ENCODE measurements around the gene VCP. TPM values are rescaled to one million over a fixed set of nuclear protein-coding genes. Genes with fewer than 3 reads are reported as not detected.

VCP gene
- total RNA-seq, 1 donor from 2014 or later: 238 TPM

- Mint-ChIP-seq H3K27me3 (ENCODE audit: insufficient read depth, low read depth) (peaks cover 2% of the 10 kb centered on the region), H3K27ac (no peak overlapping the region), H3K4me1 (no peaks in the 10 kb centered on the region), H3K36me3 (peaks cover 37% of the 10 kb centered on the region), H3K9me3 (peaks cover 30% of the 10 kb centered on the region), H3K4me3 (no peak overlapping the region)
- no peaks in the 10 kb centered on the region for H3K36me3 ChIP-seq
- no peak overlapping the region for H3K9ac ChIP-seq
- no peak overlapping the region for H3K4me2 ChIP-seq
- no peaks in the 10 kb centered on the region for H3K79me2 ChIP-seq (ENCODE audit: low read depth)
- H4K20me1 ChIP-seq (ENCODE audit: low read depth): no peaks in the 10 kb centered on the region
- no peaks in the 10 kb centered on the region for H3K4me1 ChIP-seq
- TF ChIP-seq EZH2 (IDR thresholded peaks at IDR 0.05) (no peak), CTCF (IDR thresholded peaks at IDR 0.05) (no peak), EZH2phosphoT487 (IDR thresholded peaks at IDR 0.05) (no peak)
- H3K27me3 ChIP-seq: no peaks in the 10 kb centered on the region
- H3K4me3 ChIP-seq: no peak overlapping the region
- no peak overlapping the region for H2AFZ ChIP-seq (replicated peaks)
- H3F3A ChIP-seq (ENCODE audit: low read depth): no peaks in the 10 kb centered on the region
- H3K9me3 ChIP-seq (ENCODE audit: low read depth): peaks cover 4% of the 10 kb centered on the region
- no peak for DNase-seq (ENCODE audit: low spot score)
- H3K27ac ChIP-seq: no peak overlapping the region
These were observed 57.9 kb downstream of the VCP start for GRCh38 chr9:35014517-35014916.

- H3K79me2 ChIP-seq (ENCODE audit: low read depth): no peaks in the 10 kb centered on the region
- H3K4me3 Mint-ChIP-seq: no peak overlapping the region
- no peaks in the 10 kb centered on the region for H3F3A ChIP-seq (ENCODE audit: low read depth)
- peaks cover 2% of the 10 kb centered on the region for H3K27me3 Mint-ChIP-seq (ENCODE audit: insufficient read depth, low read depth)
- H3K36me3 Mint-ChIP-seq: peaks cover 30% of the 10 kb centered on the region
- no peaks in the 10 kb centered on the region for H3K36me3 ChIP-seq
- H3K4me2 ChIP-seq: no peak overlapping the region
- H3K27ac ChIP-seq: no peak overlapping the region
- peaks cover 19% of the 10 kb centered on the region for H3K9me3 Mint-ChIP-seq
- H3K27ac Mint-ChIP-seq: no peak overlapping the region
- TF ChIP-seq CTCF (IDR thresholded peaks at IDR 0.05) (no peak), EZH2 (IDR thresholded peaks at IDR 0.05) (no peak), EZH2phosphoT487 (IDR thresholded peaks at IDR 0.05) (no peak)
- no peaks in the 10 kb centered on the region for H3K9me3 ChIP-seq (ENCODE audit: low read depth)
- DNase-seq (ENCODE audit: low spot score): no peak
- no peak overlapping the region for H2AFZ ChIP-seq (replicated peaks)
- H3K4me3 ChIP-seq: no peak overlapping the region
- no peaks in the 10 kb centered on the region for H3K27me3 ChIP-seq
- no peak overlapping the region for H3K9ac ChIP-seq
- no peaks in the 10 kb centered on the region for H3K4me1 Mint-ChIP-seq
- no peaks in the 10 kb centered on the region for H3K4me1 ChIP-seq
- no peaks in the 10 kb centered on the region for H4K20me1 ChIP-seq (ENCODE audit: low read depth)
These were observed 62.0 kb downstream of the VCP start for GRCh38 chr9:35010351-35010958.

Small RNA genes lying within 50 kb of the gene (small RNA-seq; reads per million reads assigned to genes)
- gene RN7SL338P: not detected

Other genes with a start within 250 kb of the VCP start
- gene PHF24, start 114.3 kb downstream of the VCP start, total RNA-seq (ENCODE audit: low replicate concordance): 0.71 and 1.8 TPM in 2 replicates
- 17.4 and 26.9 TPM in 2 replicates for gene DNAJB5, start 82.9 kb downstream of the VCP start, total RNA-seq (ENCODE audit: low replicate concordance)
- 89.4 and 97.1 TPM in 2 replicates for gene FANCG, start 7.3 kb upstream of the VCP start, total RNA-seq (ENCODE audit: low replicate concordance)
- 12.3 and 21.6 TPM in 2 replicates for gene PIGO, start 24.0 kb upstream of the VCP start, total RNA-seq (ENCODE audit: low replicate concordance)
- gene STOML2, start 30.5 kb upstream of the VCP start, total RNA-seq (ENCODE audit: low replicate concordance): 114 and 130 TPM in 2 replicates
- gene ATOSB, start 43.2 kb upstream of the VCP start, total RNA-seq (ENCODE audit: low replicate concordance): 8.5 and 19.8 TPM in 2 replicates
- gene UNC13B, start 89.4 kb upstream of the VCP start, total RNA-seq (ENCODE audit: low replicate concordance): 40.7 and 44.4 TPM in 2 replicates

Data from neural progenitor cell (in vitro differentiated cells).